Measurements from ENCODE around the gene U2SURP.

GRCh38 chr3:142960322-142960850 is 41.0 kb upstream of the U2SURP start:
- TF ChIP-seq POLR2A (IDR thresholded peaks at IDR 0.05) (no peak), CTCF (IDR thresholded peaks at IDR 0.05) (no peak)

Data from lower leg skin (tissue), 3 donors.